KG1 (cell line): Measurements from ENCODE around the gene NPIPA7.
"Not testable (repeated sequence)": the region's sequence is repeated elsewhere in the genome, so short reads cannot be mapped to it uniquely, and the experiment has no call there.

Experiments
- DNase-seq: peaks from one replicate; lab custom pipeline; 2025; lab: John Stamatoyannopoulos, UW

NPIPA7 gene

GRCh38 chr16:16378840-16379239, at the start of gene NPIPA7:
TSS of gene NPIPA7 (plus strand) at chr16:16379140. CDS start at chr16:16379245, 105 bp downstream.
- DNase-seq: not testable (repeated sequence)

- DNase-seq: not testable (repeated sequence)
These were observed 47.5 kb upstream of the NPIPA7 start for GRCh38 chr16:16331466-16331865.

GRCh38 chr16:16357556-16357955, 21.4 kb upstream of the NPIPA7 start:
- DNase-seq: not testable (repeated sequence)

GRCh38 chr16:16358539-16359240, 20.2 kb upstream of the NPIPA7 start:
- not testable (repeated sequence) for DNase-seq

- DNase-seq: not testable (repeated sequence)
These were observed 15.3 kb upstream of the NPIPA7 start for GRCh38 chr16:16363595-16363994.

- not testable (repeated sequence) for DNase-seq
These were observed 14.8 kb upstream of the NPIPA7 start for GRCh38 chr16:16364100-16364499.

GRCh38 chr16:16364701-16365100, 14.2 kb upstream of the NPIPA7 start:
- DNase-seq: not testable (repeated sequence)

- not testable (repeated sequence) for DNase-seq
These were observed 13.6 kb upstream of the NPIPA7 start for GRCh38 chr16:16365319-16365718.

- not testable (repeated sequence) for DNase-seq
These were observed 13.1 kb upstream of the NPIPA7 start for GRCh38 chr16:16365851-16366250.

- DNase-seq: not testable (repeated sequence)
These were observed 12.2 kb upstream of the NPIPA7 start for GRCh38 chr16:16366552-16367284.

GRCh38 chr16:16367285-16367628, 11.7 kb upstream of the NPIPA7 start:
- not testable (repeated sequence) for DNase-seq

GRCh38 chr16:16369081-16369856, 9.7 kb upstream of the NPIPA7 start:
- not testable (repeated sequence) for DNase-seq

GRCh38 chr16:16371136-16371735, 7.7 kb upstream of the NPIPA7 start:
- not testable (repeated sequence) for DNase-seq

GRCh38 chr16:16374192-16374591, 4.7 kb upstream of the NPIPA7 start:
- not testable (repeated sequence) for DNase-seq

GRCh38 chr16:16399685-16400084, 20.7 kb downstream of the NPIPA7 start:
- not testable (repeated sequence) for DNase-seq

- DNase-seq: not testable (repeated sequence)
These were observed 23.4 kb downstream of the NPIPA7 start for GRCh38 chr16:16402333-16402732.

- not testable (repeated sequence) for DNase-seq
These were observed 25.3 kb downstream of the NPIPA7 start for GRCh38 chr16:16404283-16404682.

GRCh38 chr16:16405421-16405820, 26.5 kb downstream of the NPIPA7 start:
- not testable (repeated sequence) for DNase-seq

GRCh38 chr16:16408430-16408829, 29.5 kb downstream of the NPIPA7 start:
- DNase-seq: not testable (repeated sequence)

- DNase-seq: not testable (repeated sequence)
These were observed 34.8 kb downstream of the NPIPA7 start for GRCh38 chr16:16413773-16414172.

GRCh38 chr16:16417071-16417470, 38.1 kb downstream of the NPIPA7 start:
- DNase-seq: not testable (repeated sequence)
